KOPT-K1 (cell line): ENCODE results near the gene CCNT2.
A peak's percentile ranks its signal among the peaks of the same experiment; 100 is the strongest.
"Not testable (repeated sequence)": the region's sequence is repeated elsewhere in the genome, so short reads cannot be mapped to it uniquely, and the experiment has no call there.

Experiments used
- H3K27ac ChIP-seq: fragments of 200-600 bp; sonication (generic); 2 replicates; pipeline ENCODE4 v1.5.1; 2016; ENCODE audit warnings: antibody characterized with exemption, mild to moderate bottlenecking, low read depth, low read length; ENCODE audit not compliant: poor library complexity, severe bottlenecking
- H3K36me3 ChIP-seq: fragments of 200-600 bp; sonication (generic); 2 replicates; pipeline ENCODE4 v1.5.1; 2017; ENCODE audit warnings: antibody characterized with exemption, mild to moderate bottlenecking, low read length, moderate library complexity; ENCODE audit not compliant: insufficient read depth
- H3K9me3 ChIP-seq: fragments of 200-600 bp; sonication (generic); 2 replicates; pipeline ENCODE4 v1.5.1; 2017; ENCODE audit warnings: antibody characterized with exemption, low read length, mild to moderate bottlenecking; ENCODE audit not compliant: insufficient read depth, poor library complexity, severe bottlenecking

Gene CCNT2

DNA sequence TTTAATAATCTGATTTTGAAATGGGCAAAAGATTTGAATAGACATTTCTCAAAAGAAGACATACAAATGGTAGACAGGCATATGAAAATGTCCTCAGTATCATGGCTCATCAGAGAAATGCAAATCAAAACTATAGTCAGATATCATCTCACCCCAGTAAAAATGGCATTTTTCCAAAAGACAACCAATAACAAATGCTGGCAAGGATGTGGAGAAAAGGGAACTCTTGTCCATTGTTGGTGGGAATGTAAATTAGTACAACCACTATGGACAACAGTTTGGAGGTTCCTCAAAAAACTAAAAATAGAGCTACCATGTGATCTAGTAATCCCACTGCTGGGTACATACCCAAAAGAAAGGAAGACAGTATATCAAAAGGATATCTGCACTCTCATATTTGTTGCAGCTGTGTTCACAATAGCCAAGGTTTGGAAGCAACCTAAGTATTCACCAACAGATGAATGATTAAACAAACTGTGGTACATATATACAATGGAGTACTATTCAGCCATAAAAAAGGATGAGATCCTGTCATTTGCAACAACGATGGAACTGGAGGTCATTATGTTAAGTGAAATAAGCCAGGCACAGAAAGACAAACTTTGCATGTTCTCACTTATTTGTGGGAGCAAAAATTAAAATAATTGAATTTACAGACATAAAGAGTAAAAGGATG lies 11.0 kb upstream of the CCNT2 start:
- peaks cover 25% of the 10 kb centered on the region for H3K36me3 ChIP-seq
- H3K27ac ChIP-seq, H3K9me3 ChIP-seq: not testable (repeated sequence)

DNA sequence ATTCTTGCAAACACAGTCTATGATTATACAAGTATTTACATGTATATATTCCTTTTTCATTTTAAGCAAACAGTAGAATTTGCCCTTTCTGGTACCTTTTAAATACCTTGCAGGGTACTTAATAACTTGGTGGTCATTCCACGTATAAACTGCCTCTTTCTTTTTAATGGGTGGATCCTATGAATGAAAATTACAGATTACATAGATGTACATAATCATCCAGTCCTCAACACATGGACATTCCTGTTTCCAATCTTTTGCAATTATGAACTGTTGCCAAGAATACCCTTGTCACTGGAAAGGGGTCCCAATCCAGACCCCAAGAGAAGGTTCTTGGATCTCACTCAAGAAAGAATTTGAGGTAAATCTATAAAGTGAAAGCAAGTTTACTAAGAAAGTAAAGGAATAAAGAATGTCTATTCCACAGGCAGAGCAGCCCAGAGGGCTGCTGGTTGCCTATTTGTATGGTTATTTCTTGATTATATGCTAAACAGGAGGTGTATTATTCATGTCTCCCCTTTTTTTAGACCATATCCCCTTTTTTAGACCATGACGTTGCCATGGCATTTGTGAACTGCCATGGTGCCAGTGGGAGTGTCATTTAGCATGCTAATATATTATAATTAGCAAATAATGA lies 7.7 kb upstream of the CCNT2 start:
- no peak overlapping the region for H3K27ac ChIP-seq
- H3K9me3 ChIP-seq: peaks cover 7% of the 10 kb centered on the region
- H3K36me3 ChIP-seq: peaks cover 25% of the 10 kb centered on the region

DNA sequence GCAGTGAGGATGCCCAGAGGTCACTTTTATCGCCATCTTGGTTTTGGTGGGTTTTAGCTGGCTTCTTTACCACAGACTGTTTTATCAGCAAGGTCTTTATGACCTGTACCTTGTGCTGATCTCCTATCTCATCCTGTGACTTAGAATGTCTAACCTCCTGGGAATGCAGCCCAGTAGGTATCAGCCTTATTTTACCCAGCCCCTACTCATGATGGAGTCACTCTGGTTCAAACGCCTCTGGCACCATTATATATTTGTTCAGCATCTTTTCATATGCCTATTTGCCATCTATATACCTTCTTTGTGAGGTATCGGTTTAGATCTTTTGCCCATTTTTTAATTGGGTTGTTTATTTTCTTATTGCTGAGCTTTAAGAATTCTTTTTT lies 7.2 kb upstream of the CCNT2 start:
- H3K9me3 ChIP-seq: peaks cover 7% of the 10 kb centered on the region
- peaks cover 25% of the 10 kb centered on the region for H3K36me3 ChIP-seq
- no peak overlapping the region for H3K27ac ChIP-seq

DNA sequence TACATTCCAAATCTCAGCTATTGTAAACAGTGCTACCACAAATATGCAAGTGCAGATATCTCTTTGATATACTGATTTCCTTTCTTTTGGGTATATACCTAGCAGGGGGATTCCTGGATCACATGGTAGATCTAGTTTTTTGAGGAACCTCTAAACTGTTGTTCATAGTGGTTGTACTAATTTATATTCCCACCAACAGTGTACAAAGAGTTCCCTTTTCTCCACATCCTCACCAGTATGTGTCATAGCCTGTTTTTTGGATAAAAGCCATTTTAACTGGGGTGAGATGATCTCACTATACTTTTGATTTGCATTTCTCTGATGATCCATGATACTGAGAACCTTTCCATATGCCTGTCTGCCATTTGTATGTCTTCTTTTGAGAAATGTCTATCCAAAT lies 6.3 kb upstream of the CCNT2 start:
- H3K36me3 ChIP-seq: peaks cover 19% of the 10 kb centered on the region
- no peak overlapping the region for H3K27ac ChIP-seq
- H3K9me3 ChIP-seq: peaks cover 5% of the 10 kb centered on the region

DNA sequence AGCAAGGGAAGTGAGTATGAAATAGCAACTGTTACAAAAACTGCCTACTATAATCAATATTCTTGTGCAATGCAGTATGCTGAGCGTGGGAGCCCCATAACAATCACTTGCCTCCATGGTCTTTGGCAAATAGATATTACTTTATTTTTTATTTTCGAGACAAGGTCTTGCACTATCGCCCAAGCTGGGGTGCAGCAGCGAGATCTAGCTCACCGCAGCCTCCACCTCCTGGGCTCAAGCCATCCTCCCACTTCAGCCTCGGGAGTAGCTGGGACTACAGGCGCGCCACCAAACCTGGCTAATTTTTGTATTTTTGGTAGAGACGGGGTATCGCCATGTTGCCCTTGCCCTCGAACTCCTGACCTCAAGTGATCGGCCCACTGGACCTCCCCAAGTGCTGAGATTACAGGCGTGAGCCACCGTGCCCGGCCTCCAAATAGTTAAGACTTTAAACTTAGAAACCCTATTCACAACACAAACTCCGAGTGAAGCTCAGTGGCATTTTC lies 1.2 kb upstream of the CCNT2 start:
- peaks cover 17% of the 10 kb centered on the region for H3K36me3 ChIP-seq
- no peaks in the 10 kb centered on the region for H3K9me3 ChIP-seq
- H3K27ac ChIP-seq: peak overlapping the region; percentile 99

DNA sequence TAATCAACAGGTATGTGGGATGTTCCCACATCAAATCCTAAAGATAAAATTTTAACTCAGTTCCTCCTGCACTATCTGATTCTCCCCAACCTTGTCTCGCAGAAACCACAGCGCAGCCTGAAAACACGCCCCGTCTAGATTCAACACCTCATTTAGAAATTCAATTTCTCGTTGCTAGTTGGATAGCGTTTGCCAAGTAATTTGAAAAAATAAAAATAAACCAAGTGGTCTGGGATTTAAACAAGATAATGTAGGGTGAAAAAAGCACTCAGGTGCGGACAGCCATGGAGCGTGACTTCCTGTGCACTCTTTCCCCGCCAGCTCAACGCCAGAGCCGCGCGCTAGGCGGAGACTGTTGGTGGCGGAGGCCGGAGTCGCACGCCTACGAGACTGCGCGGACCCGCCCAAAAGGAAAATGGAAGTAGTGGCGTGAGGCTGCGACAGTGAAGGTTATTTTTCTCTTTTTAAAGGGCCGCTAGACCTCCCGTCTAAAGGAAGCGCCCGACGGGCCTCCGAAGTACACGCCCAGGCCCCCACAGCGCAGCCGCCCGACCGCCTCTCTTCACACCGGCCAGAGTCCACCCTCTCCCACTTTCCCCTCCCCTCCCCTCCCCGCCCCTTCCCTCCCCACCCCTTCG lies 615 bp upstream of the CCNT2 start:
- Histone ChIP-seq H3K36me3 (peaks cover 23% of the 10 kb centered on the region), H3K9me3 (no peaks in the 10 kb centered on the region), H3K27ac (peak overlapping the region; percentile 99)

DNA sequence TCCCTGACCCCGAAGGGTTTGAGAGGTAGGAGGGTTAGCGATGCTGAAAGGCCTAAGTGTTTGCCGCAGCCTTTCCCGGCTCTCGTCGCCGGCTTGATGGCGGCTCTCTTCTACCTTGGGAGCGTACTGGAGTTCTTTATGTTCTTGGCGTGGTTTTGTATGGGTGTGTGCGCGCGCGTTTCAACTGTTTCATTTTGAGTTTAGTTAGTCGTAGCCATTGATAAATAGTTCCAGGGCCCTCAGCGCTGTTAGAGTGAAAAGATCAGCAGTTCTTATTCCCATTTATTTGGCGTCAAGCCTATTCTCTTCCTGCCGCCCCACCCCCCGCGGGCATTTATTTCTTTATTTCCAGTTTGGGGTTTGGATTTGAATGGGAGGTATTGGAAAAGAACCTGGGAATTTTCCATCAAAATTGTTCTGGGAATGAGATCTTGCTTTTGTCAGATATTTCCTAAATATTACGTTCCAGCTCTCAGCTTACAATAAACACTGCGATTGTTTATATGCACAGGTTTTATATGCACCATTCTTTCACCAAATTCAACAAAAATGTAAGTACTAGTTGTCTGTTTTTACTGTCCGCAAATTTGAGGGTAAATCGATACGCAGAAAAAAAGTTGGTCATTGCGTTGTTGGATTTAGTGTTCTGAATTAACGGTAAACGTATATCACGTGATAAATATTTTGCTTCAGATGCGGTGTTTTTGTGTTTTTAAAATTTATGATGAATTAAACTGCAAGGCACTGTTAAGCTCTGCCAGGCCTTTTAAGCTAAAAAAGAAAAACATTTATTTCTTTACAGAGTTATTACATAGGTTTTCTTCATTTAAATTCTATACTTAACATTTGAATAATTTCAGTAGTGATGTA lies 954 bp downstream of the CCNT2 start:
- Histone ChIP-seq H3K9me3 (no peaks in the 10 kb centered on the region), H3K36me3 (peaks cover 38% of the 10 kb centered on the region), H3K27ac (peak overlapping the region; percentile 99)

DNA sequence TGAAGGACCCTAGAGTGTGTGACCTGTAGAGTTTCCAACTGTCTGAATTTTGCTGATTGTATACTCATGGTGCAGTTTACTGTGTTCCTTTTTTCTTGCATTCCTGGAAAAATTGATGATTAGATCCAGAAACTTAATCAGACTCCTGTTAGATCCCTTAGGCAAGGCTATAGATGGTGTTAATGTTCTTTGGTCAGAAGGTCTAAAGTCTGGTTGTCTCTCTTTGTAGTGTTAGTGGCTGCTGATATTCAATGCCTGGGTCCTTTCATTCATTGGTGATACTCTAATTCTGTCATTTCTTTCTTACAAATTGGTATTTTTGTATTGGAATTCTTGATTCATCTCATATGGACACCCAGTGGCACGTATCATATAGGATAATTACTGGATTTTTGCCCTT lies 6.3 kb downstream of the CCNT2 start:
- Histone ChIP-seq H3K9me3 (no peaks in the 10 kb centered on the region), H3K36me3 (peaks cover 80% of the 10 kb centered on the region), H3K27ac (no peak overlapping the region)

DNA sequence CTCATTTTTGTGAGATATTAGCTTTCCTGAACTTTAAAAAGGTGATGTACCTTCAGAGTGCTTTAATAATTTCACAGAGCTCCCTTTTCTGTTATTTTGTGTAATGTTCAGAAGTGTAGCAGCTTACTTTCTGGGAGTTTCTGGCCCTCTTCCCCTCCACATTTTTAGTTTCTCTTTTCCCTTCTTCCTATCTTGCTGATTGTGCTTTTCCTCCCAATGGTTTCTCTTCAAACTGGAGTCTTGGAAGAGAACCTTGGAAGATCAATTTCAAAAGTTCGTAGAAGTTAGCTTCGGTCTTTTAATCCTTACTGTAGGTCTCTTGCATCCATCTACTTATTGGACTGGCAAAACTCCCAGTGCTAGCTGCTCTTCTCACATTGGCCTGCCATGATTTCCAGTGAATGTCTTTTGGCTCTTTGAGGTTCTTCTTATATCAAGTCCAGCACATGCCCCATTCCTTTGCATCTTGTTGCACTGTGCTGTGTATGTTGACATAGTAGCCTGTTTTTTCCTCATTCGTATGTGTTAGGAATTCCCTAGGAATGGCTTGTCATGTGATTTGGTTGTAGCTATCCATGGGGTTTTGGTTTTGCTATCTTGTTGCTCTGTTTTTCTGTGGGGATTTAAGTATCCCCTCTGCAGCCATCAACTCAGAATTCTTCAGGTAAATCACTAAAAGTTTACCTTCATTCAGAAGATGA lies 7.8 kb downstream of the CCNT2 start:
- peaks cover 88% of the 10 kb centered on the region for H3K36me3 ChIP-seq

DNA sequence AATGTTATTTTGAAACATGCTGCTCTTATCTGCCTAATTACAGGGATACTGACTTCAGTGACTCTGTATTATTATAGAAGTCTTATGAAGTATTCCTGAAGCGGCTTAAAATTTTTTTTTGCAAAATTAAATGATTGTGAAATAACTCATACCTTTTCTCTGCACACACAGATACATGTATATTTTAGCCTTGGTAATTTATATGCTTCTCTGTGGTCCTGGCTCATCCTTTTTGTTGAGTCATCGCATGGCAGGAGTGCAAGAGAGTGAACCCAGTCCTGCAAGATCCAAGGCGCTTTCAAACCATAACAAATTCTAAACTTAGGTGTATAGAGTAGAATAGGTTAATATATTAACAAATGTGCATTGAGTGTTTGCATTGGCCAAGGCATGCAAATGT lies 8.6 kb downstream of the CCNT2 start:
- H3K27ac ChIP-seq: no peak overlapping the region
- H3K9me3 ChIP-seq: no peaks in the 10 kb centered on the region

More for the DNA sequence above, 7.8 kb downstream of the CCNT2 start:
- Histone ChIP-seq H3K27ac (no peak overlapping the region), H3K9me3 (no peaks in the 10 kb centered on the region)

DNA sequence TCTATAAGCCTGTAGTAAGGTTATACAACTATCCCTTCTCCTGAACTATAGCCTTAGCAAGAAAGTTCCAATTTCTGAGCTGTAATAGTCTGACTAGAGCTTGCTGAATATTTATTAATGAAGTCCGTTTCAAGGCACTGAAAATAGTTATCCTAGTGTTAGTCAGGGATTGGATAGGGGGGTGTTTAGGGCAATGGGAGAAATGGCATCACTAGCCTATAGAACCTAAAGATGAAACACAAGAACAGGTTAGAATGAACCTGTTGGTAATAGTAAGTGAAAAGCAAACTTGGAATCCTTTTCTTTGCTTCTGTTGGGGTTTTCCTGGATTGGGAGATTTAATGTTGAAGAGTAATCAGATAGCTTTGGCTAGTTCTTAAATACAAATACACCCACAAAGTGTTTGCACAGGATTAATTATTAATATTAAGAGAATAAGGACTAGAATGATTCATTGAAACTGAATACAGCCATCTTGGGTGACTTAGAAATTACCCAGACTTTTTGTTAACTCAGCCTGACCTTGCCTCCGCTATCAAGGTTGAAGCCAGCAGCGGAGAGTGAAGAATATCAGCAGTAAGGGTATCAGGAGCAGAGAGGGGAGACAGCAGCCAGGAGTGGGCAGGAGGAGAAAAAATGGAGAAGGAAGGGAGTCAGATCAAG lies 14.4 kb downstream of the CCNT2 start:
- no peaks in the 10 kb centered on the region for H3K9me3 ChIP-seq
- peaks cover 82% of the 10 kb centered on the region for H3K36me3 ChIP-seq
- no peak overlapping the region for H3K27ac ChIP-seq

More for the DNA sequence above, 8.6 kb downstream of the CCNT2 start:
- H3K36me3 ChIP-seq: peaks cover 88% of the 10 kb centered on the region

DNA sequence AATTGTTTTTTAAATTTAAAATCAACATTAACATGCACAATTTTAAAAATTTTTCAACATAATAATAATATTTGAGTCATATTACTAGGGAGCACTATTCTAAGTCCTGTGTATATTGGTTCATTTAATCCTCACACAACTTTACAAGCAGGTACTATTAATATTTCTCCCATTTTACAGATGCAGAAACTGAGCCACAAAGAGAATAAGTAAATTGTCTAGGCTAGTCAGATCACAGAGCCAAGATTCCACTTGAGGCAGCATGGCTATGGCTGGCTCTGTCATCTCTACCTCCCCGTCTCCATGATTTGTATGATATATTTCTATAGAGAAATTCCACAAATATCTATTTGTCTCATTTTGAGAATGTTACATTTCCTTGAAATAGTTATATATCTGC lies 15.1 kb downstream of the CCNT2 start:
- no peaks in the 10 kb centered on the region for H3K9me3 ChIP-seq
- peaks cover 82% of the 10 kb centered on the region for H3K36me3 ChIP-seq
- H3K27ac ChIP-seq: no peak overlapping the region

DNA sequence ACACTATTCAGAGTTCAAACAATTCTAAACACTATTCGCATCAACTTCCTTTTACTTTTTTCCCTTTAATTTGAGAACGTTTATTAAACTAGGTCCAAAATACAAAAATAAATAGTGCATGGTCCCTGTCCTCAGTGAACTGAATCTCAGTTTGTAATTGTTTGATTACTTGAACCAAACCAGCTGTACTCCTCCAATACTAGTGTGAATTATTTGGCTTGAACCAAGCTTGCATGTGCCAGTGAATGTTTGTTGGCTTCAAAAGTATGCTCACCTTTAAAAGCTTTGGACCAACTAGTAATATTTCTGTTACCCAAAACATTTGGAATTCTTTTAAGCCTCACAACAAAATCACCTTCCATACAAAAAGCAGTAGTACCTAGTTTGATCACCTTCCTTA lies 15.5 kb downstream of the CCNT2 start:
- Histone ChIP-seq H3K36me3 (peaks cover 86% of the 10 kb centered on the region), H3K27ac (no peak overlapping the region), H3K9me3 (no peaks in the 10 kb centered on the region)

DNA sequence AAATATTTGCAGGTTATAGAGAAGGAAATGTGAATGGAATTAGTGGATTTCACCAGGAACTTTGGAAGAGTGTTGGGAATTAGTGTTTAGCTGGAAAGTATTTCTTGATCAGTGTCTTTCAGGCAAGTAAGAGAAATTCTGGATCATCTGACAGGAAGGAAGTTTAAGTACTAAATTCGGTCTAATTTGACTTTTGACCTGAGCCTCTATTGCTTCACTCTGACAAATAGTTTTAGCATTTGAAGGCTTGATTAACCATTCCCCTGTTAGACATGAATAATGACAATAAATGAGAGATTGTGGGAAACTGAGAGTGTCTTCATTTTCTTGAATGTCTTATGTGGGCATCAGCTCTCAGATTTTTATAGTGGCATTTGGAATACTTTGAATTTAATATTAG lies 16.0 kb downstream of the CCNT2 start:
- Histone ChIP-seq H3K27ac (no peak overlapping the region), H3K36me3 (peaks cover 91% of the 10 kb centered on the region), H3K9me3 (no peaks in the 10 kb centered on the region)
